ENCODE measurements around the gene GPR183. TPM values are rescaled to one million over a fixed set of nuclear protein-coding genes. Genes with fewer than 3 reads are reported as not detected.

GPR183 gene
- total and polyA plus RNA-seq, 10 of the 15 experiments (the other 5 are each of a cell fraction or from before 2014, with no cell fraction given): 134 to 669 (median 225) TPM

DNA sequence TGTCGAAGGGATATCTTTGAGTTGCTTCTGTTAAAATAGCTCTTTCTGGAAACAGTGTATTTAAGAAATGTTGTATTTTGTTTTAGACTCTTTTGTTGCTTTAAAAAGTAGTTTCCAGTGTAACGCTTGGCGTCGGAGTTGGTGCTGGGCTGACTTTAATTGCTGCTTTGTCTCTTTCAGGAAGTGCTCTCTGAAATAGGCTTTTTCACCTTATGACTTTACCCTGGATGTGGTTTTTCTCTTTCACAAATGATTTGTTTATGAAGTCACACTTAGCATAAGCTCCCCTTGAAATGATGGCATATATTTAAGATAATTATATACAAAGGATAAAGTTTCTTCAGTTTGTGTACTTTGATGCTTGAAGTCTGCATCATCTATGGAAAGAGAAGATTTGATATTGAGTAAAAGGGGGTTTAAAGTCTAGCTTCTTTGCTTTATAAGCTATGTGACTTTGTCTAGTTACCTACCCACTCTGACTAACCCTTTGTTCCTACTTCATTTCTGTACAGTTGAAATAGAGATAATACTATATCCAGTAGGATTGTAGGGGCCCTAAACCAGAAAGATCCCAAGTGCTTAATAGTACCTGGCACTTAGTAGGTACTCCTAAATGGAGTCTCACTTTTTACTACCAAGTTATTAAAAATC, 48.9 kb downstream of the GPR183 start, which contains the start of gene GPR18 (continued):
- TF ChIP-seq, protein P1, sequence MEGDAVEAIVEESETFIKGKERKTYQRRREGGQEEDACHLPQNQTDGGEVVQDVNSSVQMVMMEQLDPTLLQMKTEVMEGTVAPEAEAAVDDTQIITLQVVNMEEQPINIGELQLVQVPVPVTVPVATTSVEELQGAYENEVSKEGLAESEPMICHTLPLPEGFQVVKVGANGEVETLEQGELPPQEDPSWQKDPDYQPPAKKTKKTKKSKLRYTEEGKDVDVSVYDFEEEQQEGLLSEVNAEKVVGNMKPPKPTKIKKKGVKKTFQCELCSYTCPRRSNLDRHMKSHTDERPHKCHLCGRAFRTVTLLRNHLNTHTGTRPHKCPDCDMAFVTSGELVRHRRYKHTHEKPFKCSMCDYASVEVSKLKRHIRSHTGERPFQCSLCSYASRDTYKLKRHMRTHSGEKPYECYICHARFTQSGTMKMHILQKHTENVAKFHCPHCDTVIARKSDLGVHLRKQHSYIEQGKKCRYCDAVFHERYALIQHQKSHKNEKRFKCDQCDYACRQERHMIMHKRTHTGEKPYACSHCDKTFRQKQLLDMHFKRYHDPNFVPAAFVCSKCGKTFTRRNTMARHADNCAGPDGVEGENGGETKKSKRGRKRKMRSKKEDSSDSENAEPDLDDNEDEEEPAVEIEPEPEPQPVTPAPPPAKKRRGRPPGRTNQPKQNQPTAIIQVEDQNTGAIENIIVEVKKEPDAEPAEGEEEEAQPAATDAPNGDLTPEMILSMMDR (IDR thresholded peaks at IDR 0.05 in 2 of 3, conservative IDR thresholded peaks at IDR 0.05 in 1 of 3; ENCODE audit: control insufficient read depth in 2 of 3, extremely low read depth in 1 of 3, insufficient read depth in 1 of 3, low read depth in 3 of 3, low read length in 3 of 3): no peak
- TF ChIP-seq SIX5 (IDR thresholded peaks at IDR 0.05; ENCODE audit: low read depth, low read length, severe bottlenecking): no peak
- TF ChIP-seq SREBF1 (IDR thresholded peaks at IDR 0.05; ENCODE audit: low read length): peak; percentile 85; the same call in 1 of the 2 replicates

GRCh38 chr13:99257291-99257690, 49.9 kb downstream of the GPR183 start:
- ChIA-PET POLR2A (interaction anchor here (1.1 to 2.0 kb wide), 2 partner anchors 53 to 57 kb away, joined by 3 to 12 read pairs; partner anchors contain the start of gene UBAC2), CTCF (interaction anchor here (0.7 to 5.1 kb wide), 9 partner anchors 11 to 98 kb away, joined by 3 to 68 read pairs (median 3); partner anchors contain the start of gene UBAC2), RAD21 (ENCODE audit: unreplicated experiment) (interaction anchor here (0.6 to 4.3 kb wide), 16 partner anchors 9 to 138 kb away, joined by 3 to 37 read pairs (median 5); partner anchors contain the start of gene UBAC2), SMC1A (ENCODE audit: uncharacterized antibody, unreplicated experiment) (interaction anchor here (0.8 to 4.7 kb wide), 17 partner anchors 10 to 311 kb away, joined by 3 to 58 read pairs (median 6); partner anchors contain the start of gene UBAC2)
- intact Hi-C loops (cut with micrococcal nuclease; ENCODE audit: unreplicated experiment) (no loop called here), in situ Hi-C loops (cut with MboI) (no loop called here)
- WGBS (ENCODE audit: insufficient coverage, insufficient replicate concordance, low lambda C conversion rate, missing lambda C conversion rate): 93% methylated on average over 2 of the region's 2 CpGs
- H4K20me1 ChIP-seq (ENCODE audit: control insufficient read depth, insufficient read depth): no peaks in the 10 kb centered on the region
- H2AFZ ChIP-seq (ENCODE audit: control insufficient read depth, low read depth, low read length): no peak overlapping the region
- TF ChIP-seq JUND (IDR thresholded peaks at IDR 0.05; ENCODE audit: low read depth, low read length) (no peak), GABPA (IDR thresholded peaks at IDR 0.05; ENCODE audit: low read depth) (no peak), MAX (IDR thresholded peaks at IDR 0.05; ENCODE audit: low read depth, low read length) (no peak), NFYA (IDR thresholded peaks at IDR 0.05; ENCODE audit: borderline replicate concordance, low read depth, low read length) (no peak), IRF3 (IDR thresholded peaks at IDR 0.05) (no peak), KAT2A (conservative IDR thresholded peaks at IDR 0.05; ENCODE audit: control insufficient read depth, low read depth, low read length) (no peak), BRCA1 (IDR thresholded peaks at IDR 0.05; ENCODE audit: low read depth, low read length) (no peak), MLLT1 (IDR thresholded peaks at IDR 0.05) (no peak), PML (IDR thresholded peaks at IDR 0.05; ENCODE audit: low read length) (no peak), HCFC1 (IDR thresholded peaks at IDR 0.05; ENCODE audit: low read length) (no peak)
- peaks cover 21% of the 10 kb centered on the region for H3K4me1 ChIP-seq (ENCODE audit: control insufficient read depth, insufficient read depth, low read length)
- H3K9me3 ChIP-seq (replicated peaks; ENCODE audit: control insufficient read depth, insufficient read depth, low read length): no peaks in the 10 kb centered on the region
- no peak overlapping the region for H3K27ac ChIP-seq (ENCODE audit: control insufficient read depth, insufficient read depth)
- no TSS peak for BruUV-seq (replicated peaks)
- H3K27me3 ChIP-seq (replicated peaks in 1 of 2; ENCODE audit: control insufficient read depth in 2 of 2, insufficient read depth in 2 of 2, low read length in 1 of 2): no peaks in the 10 kb centered on the region
- H3K36me3 ChIP-seq (ENCODE audit: control insufficient read depth in 2 of 2, insufficient read depth in 2 of 2, low read length in 1 of 2): peaks cover 5 to 8% of the 10 kb centered on the region in 2 experiments; a peak in 3 of 4 replicates
- peak overlapping the region; percentile 41; the same call in 1 of the 2 replicates for H3K4me2 ChIP-seq (ENCODE audit: control insufficient read depth, insufficient read depth)
- H3K4me3 ChIP-seq: no peak overlapping the region
- DNase-seq (ENCODE audit: low read depth, low spot score) (no peak), FAIRE-seq (no peak), ATAC-seq (no peak)
- peaks cover 2% of the 10 kb centered on the region for H3K79me2 ChIP-seq (ENCODE audit: control insufficient read depth, insufficient read depth, low read length)
- no peak overlapping the region for H3K9ac ChIP-seq (ENCODE audit: control insufficient read depth, insufficient read depth, low read length)

Data from GM12878 (cell line).